ENCODE results near the gene EVX2. TPM values are rescaled to one million over a fixed set of nuclear protein-coding genes. Genes with fewer than 3 reads are reported as not detected.

EVX2 gene
- total RNA-seq, 1 experiment from 2014 or later: not detected

GRCh38 chr2:176124947-176125771, 41.4 kb upstream of the EVX2 start:
- no peak overlapping the region for H3K4me3 Mint-ChIP-seq (ENCODE audit: low read depth, unreplicated experiment)
- DNase-seq: no peak
- H3K27me3 Mint-ChIP-seq (ENCODE audit: unreplicated experiment): peaks cover 4% of the 10 kb centered on the region
- no peaks in the 10 kb centered on the region for H3K4me1 Mint-ChIP-seq (ENCODE audit: low read depth, unreplicated experiment)
- intact Hi-C loops (cut with micrococcal nuclease; ENCODE audit: unreplicated experiment): loop anchor here (5.0 to 10.0 kb wide), 3 partner anchors 427 to 1640 kb away; no protein-coding TSS in a partner anchor
- BruUV-seq (replicated peaks): no TSS peak
- H3K9me3 Mint-ChIP-seq (ENCODE audit: low read depth, unreplicated experiment): no peaks in the 10 kb centered on the region
- no peak overlapping the region for H3K27ac Mint-ChIP-seq (ENCODE audit: unreplicated experiment)
- CTCF ChIA-PET: interaction anchor here (2.2 kb wide), 1 partner anchor 529 kb away, joined by 16 read pairs; no protein-coding TSS in a partner anchor
- H3K36me3 Mint-ChIP-seq (ENCODE audit: insufficient read depth, unreplicated experiment): no peaks in the 10 kb centered on the region
- TF ChIP-seq CTCF (IDR thresholded peaks at IDR 0.05; ENCODE audit: unreplicated experiment): no peak

GRCh38 chr2:176124110-176124946, 40.6 kb upstream of the EVX2 start:
- CTCF ChIA-PET: no interaction called here
- no peak for TF ChIP-seq CTCF (IDR thresholded peaks at IDR 0.05; ENCODE audit: unreplicated experiment)
- Mint-ChIP-seq H3K27me3 (ENCODE audit: unreplicated experiment) (peaks cover 12% of the 10 kb centered on the region), H3K4me1 (ENCODE audit: low read depth, unreplicated experiment) (no peaks in the 10 kb centered on the region), H3K36me3 (ENCODE audit: insufficient read depth, unreplicated experiment) (no peaks in the 10 kb centered on the region), H3K4me3 (ENCODE audit: low read depth, unreplicated experiment) (no peak overlapping the region), H3K27ac (ENCODE audit: unreplicated experiment) (no peak overlapping the region), H3K9me3 (ENCODE audit: low read depth, unreplicated experiment) (no peaks in the 10 kb centered on the region)
- intact Hi-C loops (cut with micrococcal nuclease; ENCODE audit: unreplicated experiment): loop anchor here (10.0 kb wide), 1 partner anchor 1640 kb away; no protein-coding TSS in a partner anchor
- no TSS peak for BruUV-seq (replicated peaks)
- no peak for DNase-seq

GRCh38 chr2:176123411-176124109, 39.8 kb upstream of the EVX2 start:
- intact Hi-C loops (cut with micrococcal nuclease; ENCODE audit: unreplicated experiment): loop anchor here (10.0 kb wide), 1 partner anchor 1641 kb away; no protein-coding TSS in a partner anchor
- peaks cover 20% of the 10 kb centered on the region for H3K27me3 Mint-ChIP-seq (ENCODE audit: unreplicated experiment)
- TF ChIP-seq CTCF (IDR thresholded peaks at IDR 0.05; ENCODE audit: unreplicated experiment): no peak
- CTCF ChIA-PET: no interaction called here
- no peaks in the 10 kb centered on the region for H3K9me3 Mint-ChIP-seq (ENCODE audit: low read depth, unreplicated experiment)
- no peak overlapping the region for H3K4me3 Mint-ChIP-seq (ENCODE audit: low read depth, unreplicated experiment)
- H3K4me1 Mint-ChIP-seq (ENCODE audit: low read depth, unreplicated experiment): no peaks in the 10 kb centered on the region
- DNase-seq: no peak
- no TSS peak for BruUV-seq (replicated peaks)
- H3K36me3 Mint-ChIP-seq (ENCODE audit: insufficient read depth, unreplicated experiment): no peaks in the 10 kb centered on the region
- no peak overlapping the region for H3K27ac Mint-ChIP-seq (ENCODE audit: unreplicated experiment)

All from Calu3 (cell line).